Activated CD8-positive, alpha-beta memory T cell treated with anti-CD3 and anti-CD28 coated beads, Interleukin-2, amount 50 U/mL, for 1 hour (primary cell): ENCODE measurements around the gene NRDE2.
A peak's percentile ranks its signal among the peaks of the same experiment; 100 is the strongest.

ENCODE experiments used
- DNase-seq: peaks from one replicate; pipeline ENCODE4 v3.0.0-alpha.2; 2020; ENCODE audit errors: extremely low read depth

Gene NRDE2, protein sequence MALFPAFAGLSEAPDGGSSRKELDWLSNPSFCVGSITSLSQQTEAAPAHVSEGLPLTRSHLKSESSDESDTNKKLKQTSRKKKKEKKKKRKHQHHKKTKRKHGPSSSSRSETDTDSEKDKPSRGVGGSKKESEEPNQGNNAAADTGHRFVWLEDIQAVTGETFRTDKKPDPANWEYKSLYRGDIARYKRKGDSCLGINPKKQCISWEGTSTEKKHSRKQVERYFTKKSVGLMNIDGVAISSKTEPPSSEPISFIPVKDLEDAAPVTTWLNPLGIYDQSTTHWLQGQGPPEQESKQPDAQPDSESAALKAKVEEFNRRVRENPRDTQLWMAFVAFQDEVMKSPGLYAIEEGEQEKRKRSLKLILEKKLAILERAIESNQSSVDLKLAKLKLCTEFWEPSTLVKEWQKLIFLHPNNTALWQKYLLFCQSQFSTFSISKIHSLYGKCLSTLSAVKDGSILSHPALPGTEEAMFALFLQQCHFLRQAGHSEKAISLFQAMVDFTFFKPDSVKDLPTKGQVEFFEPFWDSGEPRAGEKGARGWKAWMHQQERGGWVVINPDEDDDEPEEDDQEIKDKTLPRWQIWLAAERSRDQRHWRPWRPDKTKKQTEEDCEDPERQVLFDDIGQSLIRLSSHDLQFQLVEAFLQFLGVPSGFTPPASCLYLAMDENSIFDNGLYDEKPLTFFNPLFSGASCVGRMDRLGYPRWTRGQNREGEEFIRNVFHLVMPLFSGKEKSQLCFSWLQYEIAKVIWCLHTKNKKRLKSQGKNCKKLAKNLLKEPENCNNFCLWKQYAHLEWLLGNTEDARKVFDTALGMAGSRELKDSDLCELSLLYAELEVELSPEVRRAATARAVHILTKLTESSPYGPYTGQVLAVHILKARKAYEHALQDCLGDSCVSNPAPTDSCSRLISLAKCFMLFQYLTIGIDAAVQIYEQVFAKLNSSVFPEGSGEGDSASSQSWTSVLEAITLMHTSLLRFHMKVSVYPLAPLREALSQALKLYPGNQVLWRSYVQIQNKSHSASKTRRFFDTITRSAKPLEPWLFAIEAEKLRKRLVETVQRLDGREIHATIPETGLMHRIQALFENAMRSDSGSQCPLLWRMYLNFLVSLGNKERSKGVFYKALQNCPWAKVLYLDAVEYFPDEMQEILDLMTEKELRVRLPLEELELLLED

DNA sequence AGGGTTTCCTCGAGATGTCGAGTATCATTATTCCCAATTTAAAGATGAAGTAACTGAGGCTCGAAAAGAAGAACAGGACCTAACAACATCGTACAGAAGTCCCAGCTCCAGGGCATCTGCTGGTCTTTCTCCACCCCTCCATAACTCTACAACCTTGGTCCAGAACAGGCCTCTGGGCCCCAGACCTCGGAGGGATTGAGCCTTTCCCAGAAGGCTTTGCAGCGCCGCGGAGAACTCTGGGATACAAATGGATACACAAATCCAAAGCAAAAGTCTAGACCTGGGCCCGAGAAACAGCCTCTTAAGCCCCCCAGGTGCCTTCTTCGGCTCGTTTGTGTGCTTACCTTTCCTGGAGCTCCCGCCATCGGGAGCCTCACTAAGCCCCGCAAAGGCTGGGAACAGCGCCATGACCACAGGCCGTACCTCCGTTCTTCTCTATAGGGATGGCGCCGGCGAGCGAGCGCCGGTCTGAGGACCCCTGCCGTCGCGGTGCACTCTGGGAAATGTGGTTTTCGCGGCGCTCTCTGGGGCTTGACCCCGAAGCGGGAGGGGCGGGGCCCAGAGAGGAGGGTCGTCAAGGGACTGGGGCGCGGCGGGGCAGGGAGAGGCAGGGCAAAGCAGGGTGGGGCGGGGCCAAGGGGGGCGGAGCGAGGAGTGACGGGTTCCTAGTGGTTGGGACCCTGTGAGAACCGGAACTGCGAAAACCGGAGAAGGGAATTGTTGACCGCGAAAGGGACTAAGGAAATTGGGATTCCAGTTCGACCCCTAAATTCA, at the start of gene NRDE2:
TSS of gene NRDE2 (minus strand) at position 445 of the 774 bp plus-strand sequence. CDS start at position 408, 37 bp downstream.
- peak; percentile 84 for DNase-seq

DNA sequence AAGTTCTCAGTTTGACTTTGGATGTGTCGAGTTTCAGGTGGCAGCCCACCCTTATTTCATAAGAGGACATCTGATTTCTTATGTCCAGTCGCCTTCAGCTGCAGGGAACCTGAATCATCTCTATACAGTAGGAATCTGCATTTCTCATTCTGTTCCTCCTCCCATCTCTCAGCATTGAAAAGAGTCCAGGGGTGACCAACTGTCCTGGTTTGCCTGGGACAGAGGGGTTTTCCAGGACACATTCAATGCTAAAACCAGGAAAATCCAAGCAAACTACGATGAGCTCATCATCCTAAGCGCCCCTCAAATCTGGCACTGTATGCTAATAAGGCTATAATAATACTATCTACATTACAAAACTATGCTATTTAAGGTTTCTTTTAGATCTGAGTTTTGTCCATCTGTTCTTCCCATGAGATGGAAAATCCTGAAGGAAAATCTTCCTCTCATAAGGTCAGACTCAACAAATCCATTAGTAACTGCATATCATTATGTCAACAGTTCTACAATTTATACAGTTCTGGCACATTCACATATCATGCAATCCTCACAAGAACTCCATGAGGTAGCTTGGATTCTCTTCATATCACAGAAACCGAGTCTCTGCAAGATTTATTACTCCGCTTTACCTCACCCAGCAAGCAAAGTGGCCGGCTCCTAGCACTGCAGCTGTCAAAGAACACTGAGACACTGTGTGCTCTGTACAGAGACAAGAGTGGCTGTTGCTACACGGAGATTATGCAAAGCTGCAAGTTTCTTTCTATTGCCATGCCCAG, 49.5 kb upstream of the NRDE2 start:
- DNase-seq: no peak

DNA sequence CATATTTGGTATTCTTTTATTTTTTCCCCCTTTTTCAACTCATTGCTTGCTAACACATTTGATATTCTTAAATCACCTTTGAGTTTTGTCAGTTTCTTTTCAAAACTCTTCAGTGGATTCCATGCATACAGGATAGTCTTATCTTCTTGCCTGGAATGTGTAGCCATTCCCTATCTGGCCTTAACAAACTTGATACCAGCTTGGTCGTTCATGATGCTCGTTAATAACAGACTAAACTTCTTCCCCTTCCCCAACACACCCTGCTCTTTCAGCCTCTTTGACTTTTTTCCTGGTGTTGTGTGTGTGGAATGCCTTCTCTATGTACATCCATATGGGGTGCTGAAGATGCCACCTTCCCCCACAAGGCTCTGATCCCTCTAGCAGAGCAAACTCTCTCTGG, 47.4 kb upstream of the NRDE2 start:
- no peak for DNase-seq

DNA sequence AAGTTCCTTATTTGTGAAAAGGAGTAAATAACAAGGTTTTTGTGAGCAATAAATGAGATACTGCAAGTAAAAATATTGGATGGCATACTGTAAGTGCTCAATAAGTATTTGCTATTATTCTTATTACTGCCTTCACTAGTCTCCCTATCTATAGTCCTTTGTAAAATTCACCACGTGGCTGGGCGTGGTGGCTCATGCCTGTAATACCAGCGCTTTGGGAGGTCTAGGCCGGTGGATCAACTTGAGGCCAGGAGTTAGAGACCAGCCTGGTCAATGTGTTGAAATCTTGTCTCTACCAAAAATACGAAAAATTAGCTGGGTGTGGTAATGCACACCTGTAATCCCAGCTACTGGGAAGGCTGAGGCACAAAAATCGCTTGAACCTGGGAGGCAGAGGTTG, 46.5 kb upstream of the NRDE2 start:
- no peak for DNase-seq

DNA sequence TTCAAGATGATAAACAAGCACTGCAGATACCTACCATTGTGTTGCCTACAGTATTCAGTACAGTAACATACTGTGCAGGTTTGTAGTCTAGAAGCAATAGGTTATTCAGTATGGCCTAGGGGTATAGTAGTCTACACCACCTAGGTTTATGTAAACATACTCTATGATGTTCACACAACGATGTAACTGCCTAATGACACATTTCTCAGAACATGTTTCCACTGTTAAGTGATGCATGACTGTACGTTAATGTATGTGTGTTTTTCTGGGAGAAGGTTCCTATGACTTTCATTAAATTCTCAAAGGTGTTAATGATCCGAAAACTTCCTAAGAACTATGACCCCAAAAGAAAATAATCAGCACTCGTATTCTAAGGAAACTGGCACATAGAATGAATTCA, 44.2 kb upstream of the NRDE2 start:
- no peak for DNase-seq

DNA sequence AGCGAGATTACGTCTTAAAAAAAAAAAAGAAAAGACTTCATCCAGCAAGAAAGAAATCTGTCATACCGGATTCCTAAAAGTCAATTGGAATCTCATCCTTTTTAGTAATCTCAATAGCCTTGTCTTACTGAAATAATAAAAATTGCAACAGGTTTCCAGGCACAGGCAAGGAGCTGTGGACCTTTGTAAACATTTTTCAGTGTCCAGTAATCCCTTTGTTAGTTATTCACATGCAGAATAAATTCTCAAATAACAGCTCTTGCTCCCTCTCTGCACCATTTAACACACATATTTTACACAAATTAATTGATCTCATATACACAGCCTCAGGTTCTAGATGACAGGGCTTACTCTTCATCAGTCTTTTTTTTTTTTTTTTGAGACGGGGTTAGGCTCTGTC, 43.1 kb upstream of the NRDE2 start:
- no peak for DNase-seq

DNA sequence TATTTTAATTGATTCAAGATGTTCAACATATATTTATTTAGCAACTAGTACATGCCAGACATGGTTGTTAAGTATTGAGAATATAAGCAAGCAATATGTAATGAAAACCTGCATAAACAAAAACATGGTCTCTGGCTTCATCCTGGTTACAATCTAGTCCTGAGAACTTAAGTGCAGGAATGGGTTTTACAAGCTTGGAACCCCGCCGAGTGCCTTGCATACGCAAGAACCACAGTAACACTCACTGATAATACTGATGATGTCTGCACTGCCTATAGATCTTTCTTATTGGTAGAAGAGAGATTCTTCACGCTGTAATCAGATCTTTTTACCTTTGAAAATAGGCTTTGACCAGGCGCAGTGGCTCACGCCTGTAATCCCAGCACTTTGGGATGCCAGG, 42.1 kb upstream of the NRDE2 start:
- no peak for DNase-seq

DNA sequence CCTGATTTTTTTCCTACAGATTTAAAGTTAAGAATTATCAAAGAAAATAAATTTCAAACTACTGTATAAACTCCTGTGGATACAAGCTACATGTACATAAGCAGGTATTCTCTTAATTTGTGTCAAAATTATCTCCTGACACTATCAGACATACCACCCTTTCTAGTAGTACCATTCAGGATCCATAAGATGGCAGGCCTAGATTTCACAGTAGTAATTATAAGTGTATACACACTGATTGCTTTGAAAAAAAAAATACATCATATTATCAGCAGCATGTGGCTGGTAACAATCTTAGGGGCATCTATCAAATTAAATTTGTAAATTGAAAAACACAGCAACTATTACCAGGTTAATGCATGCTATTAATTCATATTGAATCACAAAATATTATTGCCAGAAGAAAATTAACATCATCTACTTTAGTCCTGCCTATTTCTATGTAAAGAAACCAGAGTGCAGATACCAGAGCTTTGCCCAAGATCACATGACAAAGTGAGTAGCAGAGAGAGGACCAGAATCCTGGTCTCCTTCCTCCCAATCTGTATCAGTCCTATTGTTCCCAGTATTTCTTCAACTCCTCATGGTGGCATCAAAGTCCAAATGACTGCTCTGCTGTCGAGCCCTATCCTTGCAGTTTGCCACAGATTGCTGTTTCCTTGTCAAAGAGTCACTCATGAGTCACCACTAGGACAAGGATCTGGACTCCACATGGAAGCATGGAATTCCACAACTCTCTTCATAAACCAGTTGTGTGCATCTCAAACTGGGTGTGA, 37.4 kb upstream of the NRDE2 start:
- peak; percentile 12 for DNase-seq

DNA sequence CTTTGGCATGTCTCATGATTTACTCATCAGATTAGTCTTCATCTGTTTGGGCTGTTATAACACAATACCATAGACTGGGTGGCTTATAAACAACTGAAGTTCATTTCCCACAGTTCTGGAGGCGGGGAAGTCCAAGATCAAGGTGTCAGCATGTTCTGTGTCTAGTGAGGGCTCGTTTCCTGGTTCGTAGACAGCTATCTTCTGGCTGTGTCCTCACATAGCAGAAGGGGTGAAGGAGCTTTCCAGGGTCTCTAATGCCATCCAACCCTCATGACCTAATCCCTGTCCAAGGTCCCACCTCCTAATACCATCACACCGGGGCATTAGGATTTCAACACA, 30.8 kb upstream of the NRDE2 start:
- no peak for DNase-seq

DNA sequence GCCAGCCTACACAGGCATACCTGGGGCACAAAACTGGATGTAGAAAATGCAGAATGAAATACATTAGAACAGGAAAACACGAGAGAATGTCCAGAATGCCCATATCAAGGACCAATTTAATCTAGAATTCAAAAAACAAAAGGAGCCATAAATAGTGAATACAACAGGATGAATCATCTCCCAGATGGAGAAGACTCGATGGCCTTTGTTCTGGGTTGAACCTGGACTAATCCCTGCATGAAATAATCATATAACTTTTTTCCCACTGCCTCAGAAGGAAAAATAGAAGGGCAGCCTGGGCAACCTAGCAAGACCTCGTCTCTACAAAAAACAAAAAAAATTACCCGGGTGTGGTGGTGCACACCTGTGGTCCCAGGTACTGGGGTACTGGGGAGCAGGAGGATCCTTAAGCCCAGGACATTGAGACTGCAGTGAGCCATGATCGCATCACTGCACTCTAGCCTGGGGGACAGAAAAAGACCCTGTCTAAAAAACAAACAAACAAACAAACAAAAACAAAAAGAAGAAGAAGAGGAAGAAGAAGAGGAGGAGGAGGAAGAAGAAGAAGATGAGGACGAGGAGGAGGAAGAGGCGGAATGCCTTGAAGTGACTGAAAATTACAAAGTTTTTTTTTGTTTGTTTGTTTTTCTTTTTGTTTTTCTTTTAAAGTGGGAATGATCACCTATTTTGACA, 30.3 kb upstream of the NRDE2 start:
- no peak for DNase-seq

DNA sequence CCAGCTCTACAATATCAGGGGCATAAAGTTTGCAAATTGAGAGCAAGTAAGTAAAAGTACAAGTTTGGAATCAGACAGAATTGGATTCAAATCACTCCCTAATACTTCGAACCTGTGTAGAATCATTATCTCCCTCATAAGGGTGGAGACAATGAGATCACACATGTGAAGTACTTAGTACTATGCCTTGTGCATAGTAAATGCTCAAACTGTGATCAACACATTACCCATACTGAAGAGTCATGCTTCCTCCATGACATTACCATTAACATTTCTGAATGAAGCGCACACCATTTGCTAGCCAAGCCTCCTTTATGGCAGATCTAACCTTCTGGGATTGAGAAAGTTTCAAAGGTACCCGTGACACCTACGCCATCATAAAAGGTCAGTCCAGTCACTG, 26.6 kb upstream of the NRDE2 start:
- DNase-seq: no peak

DNA sequence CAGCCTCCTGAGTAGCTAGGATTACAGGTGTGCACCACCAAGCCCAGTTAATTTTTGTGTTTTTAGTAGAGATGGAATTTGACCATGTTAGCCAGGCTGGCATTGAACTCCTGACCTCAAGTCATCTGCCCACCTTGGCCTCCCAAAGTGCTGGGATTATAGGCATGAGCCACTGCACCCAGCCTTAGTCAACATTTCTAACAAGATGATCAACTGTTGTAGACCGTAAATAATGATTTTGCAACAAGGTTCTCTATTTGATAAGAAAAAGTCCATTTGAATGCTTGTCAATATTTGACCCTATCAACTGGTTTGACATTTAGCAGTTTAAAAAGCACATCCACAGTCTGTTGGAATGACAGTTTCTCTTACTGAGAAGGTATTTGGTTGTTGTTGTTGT, 25.2 kb upstream of the NRDE2 start:
- DNase-seq: no peak

DNA sequence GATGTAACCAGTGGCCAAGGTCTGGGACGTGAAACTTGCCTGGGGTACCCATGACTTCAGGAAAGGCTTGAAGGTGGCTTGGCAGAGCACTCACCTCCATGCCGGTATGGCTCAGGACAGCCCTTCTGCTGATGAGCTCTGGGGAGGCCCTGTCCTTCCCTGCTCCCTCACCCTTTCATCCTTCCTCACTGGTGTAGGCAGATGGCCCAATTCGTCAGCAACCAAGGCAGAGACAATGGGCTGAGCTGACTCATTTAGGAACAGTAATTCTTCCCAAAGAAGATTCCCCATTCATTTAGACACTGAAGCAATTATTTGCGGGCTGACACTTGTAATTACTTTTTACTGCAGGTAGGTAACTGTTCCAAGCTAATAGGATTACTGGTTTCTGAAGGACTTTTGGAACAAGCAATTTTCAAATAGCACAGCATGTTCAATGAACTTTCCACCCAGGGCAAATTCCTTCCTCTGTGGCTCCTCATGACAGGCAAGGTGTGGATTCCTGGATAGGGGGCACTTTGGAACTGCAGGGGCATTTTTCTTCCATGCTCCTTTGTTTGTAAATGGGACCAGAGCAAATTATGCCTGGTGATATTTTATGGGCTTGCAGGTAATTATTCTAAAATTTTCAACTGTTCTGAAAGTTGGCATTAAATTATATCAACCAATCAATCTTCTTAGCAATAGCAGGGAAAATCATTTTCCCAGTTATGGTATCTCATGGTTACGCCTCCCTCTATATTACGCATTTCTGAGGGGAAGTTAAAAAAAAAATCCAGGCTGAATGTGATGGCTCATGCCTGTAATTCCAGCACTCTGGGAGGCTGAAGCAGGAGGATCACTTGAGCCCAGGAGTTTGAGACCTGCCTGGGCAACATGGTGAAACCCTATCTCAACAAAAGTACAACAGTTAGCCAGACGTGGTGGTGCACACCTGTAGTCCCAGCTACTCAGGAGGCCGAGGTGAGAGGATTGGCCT, 24.1 kb upstream of the NRDE2 start:
- DNase-seq: no peak

DNA sequence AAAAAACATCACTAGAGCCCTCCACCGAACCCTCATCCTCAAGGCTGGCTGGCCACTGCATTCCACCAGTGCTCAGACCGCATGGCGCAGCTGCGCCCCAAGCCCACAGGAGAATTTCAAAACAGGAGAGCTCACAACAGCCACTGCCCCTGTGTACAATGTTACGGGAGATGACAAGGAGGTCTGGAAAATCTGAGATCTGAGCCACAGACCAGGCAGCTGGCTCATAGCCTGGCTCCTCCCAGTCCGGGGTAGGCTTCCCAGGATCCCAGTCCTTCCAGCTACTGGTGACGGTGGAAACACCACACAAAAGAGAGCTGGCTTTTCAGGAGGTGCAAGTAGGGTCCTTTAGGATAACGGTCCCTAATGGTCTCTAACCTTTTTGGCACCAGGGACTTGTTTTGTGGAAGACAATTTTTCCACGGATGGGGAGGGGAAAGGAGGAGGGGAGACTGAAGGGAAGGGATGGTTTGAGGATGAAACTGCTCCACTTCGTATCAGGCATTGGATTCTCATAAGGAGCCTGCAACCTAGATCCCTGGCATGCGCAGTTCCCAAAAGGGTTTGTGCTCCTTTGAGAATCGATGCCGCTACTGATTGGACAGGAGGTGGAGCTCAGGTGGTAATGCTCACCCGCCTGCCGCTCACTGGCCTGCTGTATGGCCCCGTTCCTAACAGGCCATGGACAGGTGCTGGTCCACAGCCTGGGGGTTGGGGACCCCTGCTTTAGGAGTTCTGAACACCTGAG, 23.0 kb upstream of the NRDE2 start:
- no peak for DNase-seq

DNA sequence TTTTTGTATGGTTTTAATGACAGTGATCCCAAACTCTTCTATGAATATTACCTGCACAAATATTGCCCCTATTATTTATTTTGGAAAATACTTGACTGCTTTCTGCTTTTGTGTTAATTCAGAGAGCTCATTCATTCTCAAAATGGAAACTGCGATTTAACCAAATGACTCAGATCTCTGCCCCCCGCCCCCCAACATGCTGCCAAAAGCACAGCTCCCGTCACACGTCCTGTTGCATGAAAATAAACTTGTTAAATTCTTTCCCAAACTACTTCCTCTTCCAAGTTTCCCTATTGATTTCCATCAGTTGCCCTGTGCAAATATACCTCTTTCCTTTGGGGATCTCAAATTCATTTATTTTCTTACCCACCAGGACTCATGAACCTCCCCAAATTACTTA, 18.0 kb upstream of the NRDE2 start:
- no peak for DNase-seq

DNA sequence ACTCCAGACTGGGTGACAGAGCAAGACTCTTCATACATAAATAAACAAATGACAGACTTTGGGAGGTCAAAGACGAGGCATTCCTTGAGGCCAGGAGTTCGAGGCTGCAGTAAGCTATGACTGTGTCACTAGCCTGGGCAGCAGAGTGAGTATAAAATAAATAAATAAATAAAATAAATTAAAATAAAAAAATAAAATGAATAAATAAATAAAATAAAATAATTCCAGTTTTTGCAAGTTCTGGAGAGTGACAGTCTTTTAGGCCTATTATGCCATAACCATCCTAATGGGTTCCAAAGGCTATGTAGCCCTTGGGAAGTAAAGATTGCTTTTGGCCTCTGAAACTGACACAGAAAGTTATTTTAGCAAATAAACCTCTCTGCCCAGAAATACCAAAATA, 16.5 kb upstream of the NRDE2 start:
- DNase-seq: no peak

DNA sequence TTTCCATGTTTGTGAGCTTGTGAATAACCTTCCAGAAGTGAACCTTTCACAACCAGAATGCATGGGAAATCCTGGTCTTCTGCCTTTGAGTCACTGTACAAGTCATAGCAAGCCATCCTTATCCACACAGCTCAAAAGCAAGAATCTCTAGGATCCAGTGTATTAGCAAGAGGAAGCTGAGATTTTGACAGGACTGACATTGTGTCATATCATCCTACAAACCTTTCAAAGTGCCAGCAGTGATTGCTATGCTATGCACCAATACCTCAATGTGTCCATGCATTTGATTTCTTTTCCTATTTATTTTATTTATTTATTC, 13.5 kb upstream of the NRDE2 start:
- DNase-seq: no peak
